ENCODE results near the gene LAMC1. TPM values are rescaled to one million over a fixed set of nuclear protein-coding genes. Genes with fewer than 3 reads are reported as not detected.
"Not testable (repeated sequence)": the region's sequence is repeated elsewhere in the genome, so short reads cannot be mapped to it uniquely, and the experiment has no call there.

Gene LAMC1
- total and polyA plus RNA-seq, 4 donors: 20.8 to 247 (median 154) TPM

- H3K9me3 ChIP-seq (ENCODE audit: control insufficient read depth, low read length); H3K4me1 ChIP-seq (ENCODE audit: control insufficient read depth in 1 of 2, insufficient read depth in 2 of 2, low read length in 2 of 2); H3K4me3 ChIP-seq (ENCODE audit: low read length in 2 of 2); H3K36me3 ChIP-seq (ENCODE audit: control insufficient read depth in 1 of 2, insufficient read depth in 2 of 2, low read length in 1 of 2); ATAC-seq (ENCODE audit: low FRiP score); H3K27ac ChIP-seq (ENCODE audit: low read depth in 1 of 2, low read length in 2 of 2); H3K27me3 ChIP-seq (ENCODE audit: control insufficient read depth in 1 of 2, insufficient read depth in 2 of 2, low read length in 1 of 2); intact Hi-C loops (cut with DNase I); DNase-seq: not testable (repeated sequence)
- WGBS, 2 donors: 92 to 100% methylated on average over 1 of the region's 1 CpG
Measured at GRCh38 chr1:183150032-183150431, 126.8 kb downstream of the LAMC1 start.

GRCh38 chr1:183150445-183150844, 127.2 kb downstream of the LAMC1 start:
- intact Hi-C loops (cut with DNase I): no loop called here

GRCh38 chr1:183152180-183152579, 129.0 kb downstream of the LAMC1 start:
- WGBS, 2 donors: 92 to 95% methylated on average over 7 of the region's 7 CpGs
- no peaks in the 10 kb centered on the region for H3K27me3 ChIP-seq (ENCODE audit: control insufficient read depth in 1 of 2, insufficient read depth in 2 of 2, low read length in 1 of 2)
- no peak for ATAC-seq (ENCODE audit: low FRiP score)

More at GRCh38 chr1:183150445-183150844, 127.2 kb downstream of the LAMC1 start:
- DNase-seq: no peak
- H3K27me3 ChIP-seq (ENCODE audit: control insufficient read depth in 1 of 2, insufficient read depth in 2 of 2, low read length in 1 of 2): no peaks in the 10 kb centered on the region
- no peaks in the 10 kb centered on the region for H3K9me3 ChIP-seq (ENCODE audit: control insufficient read depth, low read length)
- H3K4me3 ChIP-seq (ENCODE audit: low read length in 2 of 2): no peak overlapping the region
- H3K27ac ChIP-seq (ENCODE audit: low read depth in 1 of 2, low read length in 2 of 2): no peak overlapping the region
- no peaks in the 10 kb centered on the region for H3K36me3 ChIP-seq (ENCODE audit: control insufficient read depth in 1 of 2, insufficient read depth in 2 of 2, low read length in 1 of 2)
- ATAC-seq (ENCODE audit: low FRiP score): no peak
- H3K4me1 ChIP-seq (ENCODE audit: control insufficient read depth in 1 of 2, insufficient read depth in 2 of 2, low read length in 2 of 2): peaks cover 0 to 4% of the 10 kb centered on the region in 2 donors

GRCh38 chr1:183155939-183156338, 132.7 kb downstream of the LAMC1 start:
- no peak overlapping the region for H3K4me3 ChIP-seq (ENCODE audit: low read length in 2 of 2)
- H3K36me3 ChIP-seq (ENCODE audit: control insufficient read depth in 1 of 2, insufficient read depth in 2 of 2, low read length in 1 of 2): no peaks in the 10 kb centered on the region
- no peaks in the 10 kb centered on the region for H3K27me3 ChIP-seq (ENCODE audit: control insufficient read depth in 1 of 2, insufficient read depth in 2 of 2, low read length in 1 of 2)
- intact Hi-C loops (cut with DNase I): no loop called here
- no peak overlapping the region for H3K27ac ChIP-seq (ENCODE audit: low read depth in 1 of 2, low read length in 2 of 2)
- ATAC-seq (ENCODE audit: low FRiP score) (no peak), DNase-seq (no peak)
- H3K9me3 ChIP-seq (ENCODE audit: control insufficient read depth, low read length): no peaks in the 10 kb centered on the region
- H3K4me1 ChIP-seq (ENCODE audit: control insufficient read depth in 1 of 2, insufficient read depth in 2 of 2, low read length in 2 of 2): no peaks in the 10 kb centered on the region
- 90 to 94% methylated on average over 2 of the region's 2 CpGs for WGBS, 2 donors

More at GRCh38 chr1:183152180-183152579, 129.0 kb downstream of the LAMC1 start:
- Histone ChIP-seq H3K4me3 (ENCODE audit: low read length in 2 of 2) (no peak overlapping the region), H3K36me3 (ENCODE audit: control insufficient read depth in 1 of 2, insufficient read depth in 2 of 2, low read length in 1 of 2) (no peaks in the 10 kb centered on the region), H3K4me1 (ENCODE audit: control insufficient read depth in 1 of 2, insufficient read depth in 2 of 2, low read length in 2 of 2) (peaks cover 0 to 4% of the 10 kb centered on the region in 2 donors), H3K9me3 (ENCODE audit: control insufficient read depth, low read length) (no peaks in the 10 kb centered on the region), H3K27ac (ENCODE audit: low read depth in 1 of 2, low read length in 2 of 2) (no peak overlapping the region)
- no peak for DNase-seq
- intact Hi-C loops (cut with DNase I): no loop called here

- no peak overlapping the region for H3K27ac ChIP-seq (ENCODE audit: low read depth in 1 of 2, low read length in 2 of 2)
- intact Hi-C loops (cut with DNase I): no loop called here
- 92 to 96% methylated on average over 9 of the region's 9 CpGs for WGBS, 2 donors
- H3K4me1 ChIP-seq (ENCODE audit: control insufficient read depth in 1 of 2, insufficient read depth in 2 of 2, low read length in 2 of 2): no peaks in the 10 kb centered on the region
- no peak overlapping the region for H3K4me3 ChIP-seq (ENCODE audit: low read length in 2 of 2)
- H3K36me3 ChIP-seq (ENCODE audit: control insufficient read depth in 1 of 2, insufficient read depth in 2 of 2, low read length in 1 of 2): no peaks in the 10 kb centered on the region
- H3K9me3 ChIP-seq (ENCODE audit: control insufficient read depth, low read length): no peaks in the 10 kb centered on the region
- no peak for DNase-seq
- ATAC-seq (ENCODE audit: low FRiP score): no peak
- no peaks in the 10 kb centered on the region for H3K27me3 ChIP-seq (ENCODE audit: control insufficient read depth in 1 of 2, insufficient read depth in 2 of 2, low read length in 1 of 2)
Measured at GRCh38 chr1:183159960-183160359, 136.7 kb downstream of the LAMC1 start.

- DNase-seq (no peak), ATAC-seq (ENCODE audit: low FRiP score) (no peak)
- H3K9me3 ChIP-seq (ENCODE audit: control insufficient read depth, low read length): no peaks in the 10 kb centered on the region
- H3K4me3 ChIP-seq (ENCODE audit: low read length in 2 of 2): no peak overlapping the region
- H3K36me3 ChIP-seq (ENCODE audit: control insufficient read depth in 1 of 2, insufficient read depth in 2 of 2, low read length in 1 of 2): no peaks in the 10 kb centered on the region
- no peak overlapping the region for H3K27ac ChIP-seq (ENCODE audit: low read depth in 1 of 2, low read length in 2 of 2)
- WGBS, 2 donors: 81 to 89% methylated on average over 3 of the region's 3 CpGs
- H3K27me3 ChIP-seq (ENCODE audit: control insufficient read depth in 1 of 2, insufficient read depth in 2 of 2, low read length in 1 of 2): no peaks in the 10 kb centered on the region
- no peaks in the 10 kb centered on the region for H3K4me1 ChIP-seq (ENCODE audit: control insufficient read depth in 1 of 2, insufficient read depth in 2 of 2, low read length in 2 of 2)
- intact Hi-C loops (cut with DNase I): no loop called here
Measured at GRCh38 chr1:183161391-183161790, 138.2 kb downstream of the LAMC1 start.

GRCh38 chr1:183163316-183163715, 140.1 kb downstream of the LAMC1 start:
- no peak for DNase-seq
- intact Hi-C loops (cut with DNase I): no loop called here
- no peaks in the 10 kb centered on the region for H3K36me3 ChIP-seq (ENCODE audit: control insufficient read depth in 1 of 2, insufficient read depth in 2 of 2, low read length in 1 of 2)
- no peaks in the 10 kb centered on the region for H3K27me3 ChIP-seq (ENCODE audit: control insufficient read depth in 1 of 2, insufficient read depth in 2 of 2, low read length in 1 of 2)
- H3K4me3 ChIP-seq (ENCODE audit: low read length in 2 of 2): no peak overlapping the region
- 92% methylated on average over 3 of the region's 3 CpGs for WGBS, 2 donors
- H3K27ac ChIP-seq (ENCODE audit: low read depth in 1 of 2, low read length in 2 of 2): no peak overlapping the region
- H3K4me1 ChIP-seq (ENCODE audit: control insufficient read depth in 1 of 2, insufficient read depth in 2 of 2, low read length in 2 of 2): no peaks in the 10 kb centered on the region
- ATAC-seq (ENCODE audit: low FRiP score): no peak
- no peaks in the 10 kb centered on the region for H3K9me3 ChIP-seq (ENCODE audit: control insufficient read depth, low read length)

- ATAC-seq (ENCODE audit: low FRiP score) (no peak), DNase-seq (no peak)
- Histone ChIP-seq H3K4me3 (ENCODE audit: low read length in 2 of 2) (no peak overlapping the region), H3K4me1 (ENCODE audit: control insufficient read depth in 1 of 2, insufficient read depth in 2 of 2, low read length in 2 of 2) (no peaks in the 10 kb centered on the region), H3K27me3 (ENCODE audit: control insufficient read depth in 1 of 2, insufficient read depth in 2 of 2, low read length in 1 of 2) (no peaks in the 10 kb centered on the region), H3K9me3 (ENCODE audit: control insufficient read depth, low read length) (no peaks in the 10 kb centered on the region), H3K27ac (ENCODE audit: low read depth in 1 of 2, low read length in 2 of 2) (no peak overlapping the region), H3K36me3 (ENCODE audit: control insufficient read depth in 1 of 2, insufficient read depth in 2 of 2, low read length in 1 of 2) (no peaks in the 10 kb centered on the region)
- 23 to 35% methylated on average over 1 of the region's 1 CpG for WGBS, 2 donors
- intact Hi-C loops (cut with DNase I): no loop called here
Measured at GRCh38 chr1:183164340-183164739, 141.1 kb downstream of the LAMC1 start.

- no peaks in the 10 kb centered on the region for H3K36me3 ChIP-seq (ENCODE audit: control insufficient read depth in 1 of 2, insufficient read depth in 2 of 2, low read length in 1 of 2)
- DNase-seq (no peak), ATAC-seq (ENCODE audit: low FRiP score) (no peak)
- no peak overlapping the region for H3K4me3 ChIP-seq (ENCODE audit: low read length in 2 of 2)
- intact Hi-C loops (cut with DNase I): no loop called here
- no peak overlapping the region for H3K27ac ChIP-seq (ENCODE audit: low read depth in 1 of 2, low read length in 2 of 2)
- no peaks in the 10 kb centered on the region for H3K4me1 ChIP-seq (ENCODE audit: control insufficient read depth in 1 of 2, insufficient read depth in 2 of 2, low read length in 2 of 2)
- WGBS, 2 donors: 95% methylated on average over 4 of the region's 4 CpGs
- no peaks in the 10 kb centered on the region for H3K27me3 ChIP-seq (ENCODE audit: control insufficient read depth in 1 of 2, insufficient read depth in 2 of 2, low read length in 1 of 2)
- no peaks in the 10 kb centered on the region for H3K9me3 ChIP-seq (ENCODE audit: control insufficient read depth, low read length)
Measured at GRCh38 chr1:183164963-183165362, 141.7 kb downstream of the LAMC1 start.
